Trophoblast cell (in vitro differentiated cells and primary cell): ENCODE data around the gene VPS51.

Experiments
- DNase-seq, 2 donors: peaks; one replicate each; pipeline ENCODE4 v3.0.0-alpha.2; 2016
- H2AFZ ChIP-seq: 2 replicates; pipeline ENCODE4 v1.6.1; 2013; ENCODE audit warnings: low read length, moderate library complexity, mild to moderate bottlenecking; ENCODE audit not compliant: insufficient read depth, poor library complexity
- H2AK5ac ChIP-seq: 2 replicates; pipeline ENCODE4 v1.6.1; 2013; ENCODE audit warnings: mild to moderate bottlenecking, low read length
- H2BK120ac ChIP-seq: 2 replicates; pipeline ENCODE4 v1.6.1; 2013; ENCODE audit warnings: low read length, mild to moderate bottlenecking, moderate library complexity; ENCODE audit not compliant: insufficient read depth, poor library complexity
- H2BK12ac ChIP-seq: 2 replicates; pipeline ENCODE4 v1.6.1; 2013; ENCODE audit warnings: mild to moderate bottlenecking, low read length, moderate library complexity
- H2BK5ac ChIP-seq: 2 replicates; pipeline ENCODE4 v1.6.1; 2013; ENCODE audit warnings: low read length, low read depth, moderate library complexity, mild to moderate bottlenecking; ENCODE audit not compliant: poor library complexity
- H3K14ac ChIP-seq: 2 replicates; pipeline ENCODE4 v1.6.1; 2013; ENCODE audit warnings: mild to moderate bottlenecking, low read length
- H3K18ac ChIP-seq: 2 replicates; pipeline ENCODE4 v1.6.1; 2013; ENCODE audit warnings: mild to moderate bottlenecking, low read length
- H3K23ac ChIP-seq: 2 replicates; pipeline ENCODE4 v1.6.1; 2013; ENCODE audit warnings: low read length
- H3K27ac ChIP-seq: 2 replicates; pipeline ENCODE4 v1.5.1; 2013; ENCODE audit warnings: low read depth, mild to moderate bottlenecking, inconsistent platforms, low read length, moderate library complexity
- H3K27me3 ChIP-seq: 2 replicates; pipeline ENCODE4 v1.6.1; 2013; ENCODE audit warnings: inconsistent platforms, mild to moderate bottlenecking, low read length, moderate library complexity; ENCODE audit not compliant: insufficient read depth
- H3K36me3 ChIP-seq, 2 experiments: 1 replicate in 1 of 2; 2 replicates in 1 of 2; pipeline ENCODE4 v1.6.1; 2013; ENCODE audit warnings: low read length in 2 of 2, mild to moderate bottlenecking in 2 of 2, moderate library complexity in 1 of 2; ENCODE audit not compliant: insufficient read depth in 2 of 2, control insufficient read depth in 1 of 2
- H3K4ac ChIP-seq: 2 replicates; pipeline ENCODE4 v1.6.1; 2013; ENCODE audit warnings: low read depth, mild to moderate bottlenecking, low read length, moderate library complexity
- H3K4me1 ChIP-seq, 2 experiments: 1 replicate in 1 of 2; 2 replicates in 1 of 2; pipeline ENCODE4 v1.6.1; 2013; ENCODE audit warnings: low read length in 2 of 2, mild to moderate bottlenecking in 2 of 2, moderate library complexity in 1 of 2; ENCODE audit not compliant: insufficient read depth in 2 of 2, control insufficient read depth in 1 of 2
- H3K4me2 ChIP-seq: 2 replicates; pipeline ENCODE4 v1.6.1; 2013; ENCODE audit warnings: inconsistent platforms, mild to moderate bottlenecking, low read length, moderate library complexity
- H3K4me3 ChIP-seq: 2 replicates; pipeline ENCODE4 v1.5.1; 2013; ENCODE audit warnings: mild to moderate bottlenecking, low read depth, low read length, inconsistent platforms
- H3K79me1 ChIP-seq: one replicate; pipeline ENCODE4 v1.6.1; 2013; ENCODE audit warnings: low read length
- H3K79me2 ChIP-seq: 2 replicates; pipeline ENCODE4 v1.6.1; 2013; ENCODE audit warnings: low read length, mild to moderate bottlenecking; ENCODE audit not compliant: control insufficient read depth, insufficient read depth, poor library complexity
- H3K9ac ChIP-seq: 2 replicates; pipeline ENCODE4 v1.6.1; 2013; ENCODE audit warnings: mild to moderate bottlenecking, low read length
- H3K9me3 ChIP-seq: 2 replicates; pipeline ENCODE4 v1.6.1; 2013; ENCODE audit warnings: low read depth, mild to moderate bottlenecking, control low read depth, inconsistent platforms, low read length; ENCODE audit not compliant: insufficient read depth
- H4K12ac ChIP-seq: 2 replicates; pipeline ENCODE4 v1.6.1; 2013; ENCODE audit warnings: low read depth, mild to moderate bottlenecking, low read length, moderate library complexity
- H4K8ac ChIP-seq: 2 replicates; pipeline ENCODE4 v1.6.1; 2013; ENCODE audit warnings: low read depth, mild to moderate bottlenecking, low read length, moderate library complexity
- H4K91ac ChIP-seq: one replicate; pipeline ENCODE4 v1.6.1; 2013; ENCODE audit warnings: low read depth, mild to moderate bottlenecking, low read length, moderate library complexity
- WGBS: extraction: QIAGEN DNeasy Blood & Tissue Kit; methylation state at CpG from one replicate; pipeline ENCODE4 v1.1.7; 2013; ENCODE audit warnings: missing lambda C conversion rate; ENCODE audit not compliant: insufficient read length, insufficient coverage; ENCODE audit errors: extremely low coverage; 5-methylcytosine and 5-hydroxymethylcytosine counted together

The VPS51 gene

GRCh38 chr11:65063532-65063931, 32.5 kb upstream of the VPS51 start:
- WGBS, result no CpG with 5 or more reads among the region's 3 CpGs
- Histone ChIP-seq H4K12ac (no peak overlapping the region), H3K27me3 (no peaks in the 10 kb centered on the region), H3K4me3 (no peak overlapping the region), H3K79me1 (no peaks in the 10 kb centered on the region), H3K9me3 (no peaks in the 10 kb centered on the region), H2AFZ (no peak overlapping the region), H3K4ac (no peak overlapping the region), H3K23ac (no peak overlapping the region), H3K18ac (no peak overlapping the region), H3K36me3 (no peaks in the 10 kb centered on the region), H2BK120ac (no peak overlapping the region), H3K4me1 (peaks cover 8 to 10% of the 10 kb centered on the region in 2 experiments), H3K9ac (no peak overlapping the region), H2BK12ac (no peak overlapping the region), H2BK5ac (no peak overlapping the region), H4K8ac (no peak overlapping the region), H2AK5ac (no peak overlapping the region), H3K79me2 (no peaks in the 10 kb centered on the region), H3K4me2 (no peak overlapping the region), H3K27ac (no peak overlapping the region), H3K14ac (no peak overlapping the region), H4K91ac (no peak overlapping the region)
- no peak for DNase-seq

DNA sequence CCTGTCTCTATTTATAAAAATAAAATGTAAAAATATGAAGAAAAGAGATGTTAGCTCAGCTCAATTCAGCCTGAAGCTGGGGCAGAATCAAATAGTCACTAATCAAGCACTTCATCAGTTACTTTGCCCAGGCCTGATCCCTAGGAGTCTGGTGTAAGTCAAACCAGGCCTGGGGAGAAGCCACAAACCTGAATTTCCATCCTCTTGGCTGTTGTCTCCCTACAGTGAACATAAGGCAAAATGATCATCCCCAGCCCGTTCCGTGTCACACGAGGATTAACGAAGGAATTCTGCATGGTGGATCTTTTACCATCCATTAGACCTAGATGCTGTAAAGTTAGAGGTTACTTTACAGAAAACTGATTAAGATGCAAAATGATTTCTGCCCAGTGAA, 31.2 kb upstream of the VPS51 start:
- no CpG with 5 or more reads among the region's 4 CpGs for WGBS
- Histone ChIP-seq H3K9ac (no peak overlapping the region), H2BK12ac (no peak overlapping the region), H2BK120ac (no peak overlapping the region), H3K79me1 (no peaks in the 10 kb centered on the region), H3K4ac (no peak overlapping the region), H3K27me3 (no peaks in the 10 kb centered on the region), H2AK5ac (no peak overlapping the region), H3K18ac (no peak overlapping the region), H3K27ac (no peak overlapping the region), H4K12ac (no peak overlapping the region), H2AFZ (no peak overlapping the region), H3K79me2 (no peaks in the 10 kb centered on the region), H4K91ac (no peak overlapping the region), H3K4me3 (no peak overlapping the region), H3K14ac (no peak overlapping the region), H3K36me3 (no peaks in the 10 kb centered on the region), H3K23ac (no peak overlapping the region), H3K4me1 (peaks cover 8 to 10% of the 10 kb centered on the region in 2 experiments), H2BK5ac (no peak overlapping the region), H4K8ac (no peak overlapping the region), H3K4me2 (no peak overlapping the region), H3K9me3 (no peaks in the 10 kb centered on the region)
- no peak for DNase-seq

DNA sequence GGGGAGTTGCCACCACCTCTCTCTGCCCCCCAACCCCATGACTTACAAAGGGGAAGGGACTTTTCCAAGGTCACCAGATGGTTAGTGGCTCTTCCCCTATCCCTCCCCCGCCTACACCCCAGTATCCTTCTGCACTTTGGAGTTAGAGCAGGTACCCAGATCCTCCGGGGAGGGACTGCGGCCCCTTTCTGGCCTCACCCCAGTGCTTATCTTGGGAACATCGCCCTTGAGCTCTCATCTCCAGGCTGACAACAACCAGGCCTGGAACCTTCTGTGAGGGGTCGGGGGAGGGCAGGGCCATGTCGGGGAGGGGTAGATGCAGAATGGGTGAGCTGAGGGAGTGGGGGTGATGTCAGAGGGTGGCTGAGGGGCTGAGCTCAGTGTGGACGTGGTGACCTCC, 30.2 kb upstream of the VPS51 start:
- no peak overlapping the region for H3K4me3 ChIP-seq
- H3K79me2 ChIP-seq, result no peaks in the 10 kb centered on the region

DNA sequence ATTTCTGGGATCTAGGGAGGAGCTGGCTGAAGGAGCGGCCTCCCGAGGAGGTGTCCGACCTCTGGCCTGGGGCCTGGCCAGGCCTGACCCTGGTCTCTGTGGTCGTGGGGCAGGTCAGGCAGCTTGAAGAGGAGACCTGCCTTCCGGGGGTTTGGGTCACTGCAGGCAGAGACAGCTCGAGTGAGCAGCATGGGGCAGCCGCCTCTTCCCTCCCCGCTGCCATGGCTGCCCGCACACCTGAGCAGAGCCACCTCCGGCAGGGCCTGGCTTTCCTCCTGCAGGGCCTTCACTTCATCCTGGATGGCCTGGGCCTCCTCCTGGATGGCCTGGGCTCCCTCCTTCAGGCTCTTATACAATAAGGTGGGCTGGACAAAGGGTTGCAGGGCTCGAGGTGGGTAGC, 29.7 kb upstream of the VPS51 start:
- Histone ChIP-seq H3K79me1 (no peaks in the 10 kb centered on the region), H2BK12ac (no peak overlapping the region), H2BK5ac (no peak overlapping the region), H3K23ac (no peak overlapping the region), H3K9ac (no peak overlapping the region), H4K12ac (peak overlapping the region; percentile 16), H2BK120ac (no peak overlapping the region), H3K4me2 (no peak overlapping the region), H2AK5ac (no peak overlapping the region), H3K18ac (no peak overlapping the region), H3K9me3 (no peaks in the 10 kb centered on the region), H3K4me3 (no peak overlapping the region), H3K27me3 (no peaks in the 10 kb centered on the region), H3K79me2 (no peaks in the 10 kb centered on the region), H3K4ac (no peak overlapping the region), H2AFZ (no peak overlapping the region), H4K8ac (peak overlapping the region; percentile 30), H3K14ac (no peak overlapping the region), H3K4me1 (peaks cover 8 to 10% of the 10 kb centered on the region in 2 experiments), H3K36me3 (no peaks in the 10 kb centered on the region), H3K27ac (no peak overlapping the region), H4K91ac (no peak overlapping the region)
- no CpG with 5 or more reads among the region's 11 CpGs for WGBS
- no peak for DNase-seq

More for the DNA sequence above, 30.2 kb upstream of the VPS51 start:
- H3K9me3 ChIP-seq, result no peaks in the 10 kb centered on the region
- H3K4me2 ChIP-seq, result no peak overlapping the region
- no peak overlapping the region for H3K23ac ChIP-seq
- no peak overlapping the region for H2AFZ ChIP-seq
- peaks cover 8 to 10% of the 10 kb centered on the region in 2 experiments for H3K4me1 ChIP-seq
- H3K27me3 ChIP-seq, result no peaks in the 10 kb centered on the region
- no peak overlapping the region for H3K27ac ChIP-seq
- no peak overlapping the region for H3K4ac ChIP-seq
- no peak overlapping the region for H2AK5ac ChIP-seq
- no peak for DNase-seq
- no peak overlapping the region for H3K14ac ChIP-seq
- no peak overlapping the region for H3K9ac ChIP-seq
- no peak overlapping the region for H2BK12ac ChIP-seq
- no peak overlapping the region for H3K18ac ChIP-seq
- H4K8ac ChIP-seq, result peak overlapping the region; percentile 30
- no peak overlapping the region for H2BK120ac ChIP-seq
- no peak overlapping the region for H2BK5ac ChIP-seq
- no peaks in the 10 kb centered on the region for H3K36me3 ChIP-seq
- H4K12ac ChIP-seq, result no peak overlapping the region
- H4K91ac ChIP-seq, result no peak overlapping the region
- no peaks in the 10 kb centered on the region for H3K79me1 ChIP-seq
- WGBS, result no CpG with 5 or more reads among the region's 7 CpGs
